GM19324 (cell line): ENCODE measurements around the gene TBXAS1.

Experiments used
- ATAC-seq: cut with Tn5 transposase; IDR thresholded peaks from one replicate; pipeline ENCODE4 v1.9.1; 2021; ENCODE audit warnings: mild to moderate bottlenecking, moderate library complexity; ENCODE audit not compliant: unreplicated experiment, low FRiP score

Gene TBXAS1

GRCh38 chr7:139992353-139993044 is 163.4 kb downstream of the TBXAS1 start:
- no peak for ATAC-seq

GRCh38 chr7:139993169-139993568 is 164.1 kb downstream of the TBXAS1 start:
- ATAC-seq, result no peak

GRCh38 chr7:139993592-139993991 is 164.5 kb downstream of the TBXAS1 start:
- no peak for ATAC-seq

- ATAC-seq, result no peak
Observed at GRCh38 chr7:139994356-139994755, 165.3 kb downstream of the TBXAS1 start.

- no peak for ATAC-seq
Observed at GRCh38 chr7:139995017-139995915, 166.2 kb downstream of the TBXAS1 start.

- ATAC-seq, result no peak
Observed at GRCh38 chr7:139998572-139998971, 169.5 kb downstream of the TBXAS1 start.

GRCh38 chr7:139999516-139999915 is 170.5 kb downstream of the TBXAS1 start:
- no peak for ATAC-seq

- no peak for ATAC-seq
Observed at GRCh38 chr7:140000666-140001268, 171.7 kb downstream of the TBXAS1 start.

- no peak for ATAC-seq
Observed at GRCh38 chr7:140003913-140004382, 174.9 kb downstream of the TBXAS1 start.

- ATAC-seq, result no peak
Observed at GRCh38 chr7:140004672-140005071, 175.6 kb downstream of the TBXAS1 start.

GRCh38 chr7:140005341-140005740 is 176.3 kb downstream of the TBXAS1 start:
- ATAC-seq, result no peak

- ATAC-seq, result no peak
Observed at GRCh38 chr7:140005754-140006503, 176.9 kb downstream of the TBXAS1 start.

- no peak for ATAC-seq
Observed at GRCh38 chr7:140006600-140006999, 177.5 kb downstream of the TBXAS1 start.

GRCh38 chr7:140007051-140007690 is 178.1 kb downstream of the TBXAS1 start:
- ATAC-seq, result no peak

- no peak for ATAC-seq
Observed at GRCh38 chr7:140008755-140009610, 179.9 kb downstream of the TBXAS1 start.

GRCh38 chr7:140009735-140010134 is 180.7 kb downstream of the TBXAS1 start:
- ATAC-seq, result no peak

- ATAC-seq, result no peak
Observed at GRCh38 chr7:140010194-140010895, 181.3 kb downstream of the TBXAS1 start.

GRCh38 chr7:140013676-140014075 is 184.6 kb downstream of the TBXAS1 start:
- no peak for ATAC-seq
